ENCODE data around the gene ZNF407.
A peak's percentile ranks its signal among the peaks of the same experiment; 100 is the strongest.
"Not testable (repeated sequence)": the region's sequence is repeated elsewhere in the genome, so short reads cannot be mapped to it uniquely, and the experiment has no call there.

Gene ZNF407

GRCh38 chr18:74597662-74598349 is at the start of gene ZNF407:
Gene ZNF407 (plus strand): TSS chr18:74597870. CDS start chr18:74631020, 33,150 bp downstream.
- DNase-seq (ENCODE audit: low read depth in 4 of 4, low spot score in 1 of 4) = peak; percentile 77 to 79 (median 78)

- DNase-seq (ENCODE audit: low read depth in 4 of 4, low spot score in 1 of 4) = no peak
Observed at GRCh38 chr18:74549591-74550104, 48.0 kb upstream of the ZNF407 start.

GRCh38 chr18:74550886-74551285 is 46.8 kb upstream of the ZNF407 start:
- no peak for DNase-seq (ENCODE audit: low read depth in 4 of 4, low spot score in 1 of 4)

GRCh38 chr18:74551452-74551851 is 46.2 kb upstream of the ZNF407 start:
- DNase-seq (ENCODE audit: low read depth in 4 of 4, low spot score in 1 of 4) = no peak

GRCh38 chr18:74551936-74552555 is 45.6 kb upstream of the ZNF407 start:
- peak; percentile 53 to 72 (median 59) for DNase-seq (ENCODE audit: low read depth in 4 of 4, low spot score in 1 of 4)

GRCh38 chr18:74556126-74556525 is 41.5 kb upstream of the ZNF407 start:
- no peak for DNase-seq (ENCODE audit: low read depth in 4 of 4, low spot score in 1 of 4)

- no peak for DNase-seq (ENCODE audit: low read depth in 4 of 4, low spot score in 1 of 4)
Observed at GRCh38 chr18:74558096-74558495, 39.6 kb upstream of the ZNF407 start.

GRCh38 chr18:74562131-74562730 is 35.4 kb upstream of the ZNF407 start:
- no peak for DNase-seq (ENCODE audit: low read depth in 4 of 4, low spot score in 1 of 4)

GRCh38 chr18:74562775-74563174 is 34.9 kb upstream of the ZNF407 start:
- DNase-seq (ENCODE audit: low read depth in 4 of 4, low spot score in 1 of 4) = no peak

GRCh38 chr18:74563999-74564398 is 33.7 kb upstream of the ZNF407 start:
- no peak for DNase-seq (ENCODE audit: low read depth in 4 of 4, low spot score in 1 of 4)

- DNase-seq (ENCODE audit: low read depth in 4 of 4, low spot score in 1 of 4) = not testable (repeated sequence)
Observed at GRCh38 chr18:74565164-74565563, 32.5 kb upstream of the ZNF407 start.

- DNase-seq (ENCODE audit: low read depth in 4 of 4, low spot score in 1 of 4) = not testable (repeated sequence)
Observed at GRCh38 chr18:74565993-74566392, 31.7 kb upstream of the ZNF407 start.

GRCh38 chr18:74567822-74568221 is 29.8 kb upstream of the ZNF407 start:
- DNase-seq (ENCODE audit: low read depth in 4 of 4, low spot score in 1 of 4) = no peak

- no peak for DNase-seq (ENCODE audit: low read depth in 4 of 4, low spot score in 1 of 4)
Observed at GRCh38 chr18:74569401-74569800, 28.3 kb upstream of the ZNF407 start.

- DNase-seq (ENCODE audit: low read depth in 4 of 4, low spot score in 1 of 4) = no peak
Observed at GRCh38 chr18:74570266-74570665, 27.4 kb upstream of the ZNF407 start.

GRCh38 chr18:74571895-74572680 is 25.6 kb upstream of the ZNF407 start:
- DNase-seq (ENCODE audit: low read depth in 4 of 4, low spot score in 1 of 4) = no peak

GRCh38 chr18:74573053-74573452 is 24.6 kb upstream of the ZNF407 start:
- DNase-seq (ENCODE audit: low read depth in 4 of 4, low spot score in 1 of 4) = no peak

GRCh38 chr18:74574916-74575315 is 22.8 kb upstream of the ZNF407 start:
- DNase-seq (ENCODE audit: low read depth in 4 of 4, low spot score in 1 of 4) = no peak

GRCh38 chr18:74577019-74577418 is 20.7 kb upstream of the ZNF407 start:
- DNase-seq (ENCODE audit: low read depth in 4 of 4, low spot score in 1 of 4) = no peak

- no peak for DNase-seq (ENCODE audit: low read depth in 4 of 4, low spot score in 1 of 4)
Observed at GRCh38 chr18:74579496-74580065, 18.1 kb upstream of the ZNF407 start.

- DNase-seq (ENCODE audit: low read depth in 4 of 4, low spot score in 1 of 4) = no peak
Observed at GRCh38 chr18:74582642-74583041, 15.0 kb upstream of the ZNF407 start.
